ENCODE data around the gene CUTC.

DNA sequence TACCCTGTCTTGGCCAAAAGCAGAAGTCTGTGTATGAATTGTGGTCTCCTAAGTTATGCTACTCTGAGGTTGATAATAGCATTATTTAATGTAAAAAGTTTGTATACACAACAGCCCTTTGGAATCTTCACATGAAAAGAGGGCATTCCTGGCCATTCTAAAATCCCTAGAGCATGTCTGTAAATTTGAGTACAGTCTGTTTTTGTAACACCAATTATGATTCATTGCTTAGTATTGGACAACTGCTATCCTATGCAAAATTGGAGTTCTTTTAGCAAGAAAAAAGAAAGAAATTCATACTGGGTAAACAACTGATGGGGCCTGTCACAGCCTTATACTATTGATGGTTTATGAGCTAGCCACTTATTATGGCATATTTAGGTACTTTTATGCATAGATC is 10.2 kb downstream of the CUTC start:
- TF ChIP-seq, protein P1, sequence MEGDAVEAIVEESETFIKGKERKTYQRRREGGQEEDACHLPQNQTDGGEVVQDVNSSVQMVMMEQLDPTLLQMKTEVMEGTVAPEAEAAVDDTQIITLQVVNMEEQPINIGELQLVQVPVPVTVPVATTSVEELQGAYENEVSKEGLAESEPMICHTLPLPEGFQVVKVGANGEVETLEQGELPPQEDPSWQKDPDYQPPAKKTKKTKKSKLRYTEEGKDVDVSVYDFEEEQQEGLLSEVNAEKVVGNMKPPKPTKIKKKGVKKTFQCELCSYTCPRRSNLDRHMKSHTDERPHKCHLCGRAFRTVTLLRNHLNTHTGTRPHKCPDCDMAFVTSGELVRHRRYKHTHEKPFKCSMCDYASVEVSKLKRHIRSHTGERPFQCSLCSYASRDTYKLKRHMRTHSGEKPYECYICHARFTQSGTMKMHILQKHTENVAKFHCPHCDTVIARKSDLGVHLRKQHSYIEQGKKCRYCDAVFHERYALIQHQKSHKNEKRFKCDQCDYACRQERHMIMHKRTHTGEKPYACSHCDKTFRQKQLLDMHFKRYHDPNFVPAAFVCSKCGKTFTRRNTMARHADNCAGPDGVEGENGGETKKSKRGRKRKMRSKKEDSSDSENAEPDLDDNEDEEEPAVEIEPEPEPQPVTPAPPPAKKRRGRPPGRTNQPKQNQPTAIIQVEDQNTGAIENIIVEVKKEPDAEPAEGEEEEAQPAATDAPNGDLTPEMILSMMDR (IDR thresholded peaks at IDR 0.05): no peak
- no peak for TF ChIP-seq POLR2A (IDR thresholded peaks at IDR 0.05)

All from Peyer's patch (tissue), 4 donors.